Naive thymus-derived CD8-positive, alpha-beta T cell (primary cell): Measurements from ENCODE around the gene UBE2Z. TPM values are rescaled to one million over a fixed set of nuclear protein-coding genes. Genes with fewer than 3 reads are reported as not detected.
"Not testable (repeated sequence)": the region's sequence is repeated elsewhere in the genome, so short reads cannot be mapped to it uniquely, and the experiment has no call there.

ENCODE experiments used
- ATAC-seq, 2 donors: fragments of 150-1000 bp; cut with Tn5 transposase in 1 of 2; sonication (Bioruptor Pico), chemical (Tn5 transposase) in 1 of 2; 1 replicate in 1 of 2; 2 replicates in 1 of 2; pipeline ENCODE4 v1.10.0; 2021; ENCODE audit warnings: mild to moderate bottlenecking in 2 of 2, moderate library complexity in 2 of 2
- POLR2A ChIA-PET: fragments of 350-600 bp; sonication (Branson Sonifier 250); formaldehyde crosslinking; loops from one replicate; lab custom pipeline; 2021; ENCODE audit warnings: antibody characterized with exemption; lab: Charles Lee
- DNase-seq, 10 donors: peaks; one replicate each; pipeline versions ENCODE4 v3.0.0 to v3.0.0-alpha.2; 2020 to 2022
- H3K27ac Mint-ChIP-seq, 10 donors: one replicate each; pipeline ENCODE4 v1.8.0; 2020 to 2022; ENCODE audit warnings: mild to moderate bottlenecking in 10 of 10, mixed read lengths in 10 of 10, moderate library complexity in 4 of 10, inconsistent platforms in 1 of 10
- H3K27me3 Mint-ChIP-seq, 5 donors: one replicate each; pipeline ENCODE4 v1.8.0; 2021 to 2022; ENCODE audit warnings: mixed read lengths in 5 of 5
- H3K36me3 Mint-ChIP-seq, 3 donors: one replicate each; pipeline ENCODE4 v1.8.0; 2020 to 2022; ENCODE audit warnings: mixed read lengths in 3 of 3, mild to moderate bottlenecking in 2 of 3, inconsistent platforms in 1 of 3
- H3K4me1 Mint-ChIP-seq, 4 donors: one replicate each; pipeline ENCODE4 v1.8.0; 2021 to 2022; ENCODE audit warnings: mixed read lengths in 4 of 4
- H3K4me3 Mint-ChIP-seq, 10 donors: one replicate each; pipeline ENCODE4 v1.8.0; 2020 to 2022; ENCODE audit warnings: mild to moderate bottlenecking in 10 of 10, mixed read lengths in 10 of 10, moderate library complexity in 6 of 10, inconsistent platforms in 1 of 10
- H3K9me3 Mint-ChIP-seq, 9 donors: one replicate each; pipeline ENCODE4 v1.8.0; 2020 to 2022; ENCODE audit warnings: mixed read lengths in 9 of 9, mild to moderate bottlenecking in 3 of 9, inconsistent platforms in 1 of 9, moderate library complexity in 1 of 9
- polyA plus RNA-seq, 3 donors: library from polyadenylated mRNA; unstranded; fragments of 300-500 nt; fragmentation: Illumina TruSeq; gene quantifications; one replicate each; pipeline ENCODE4 v1.2.3, GENCODE V29; 2021
- total RNA-seq, 8 experiments: library from RNA in 2 of 8; stranded (reverse) in 2 of 8; gene quantifications; one replicate each; pipeline ENCODE4 v1.2.3 and lab custom pipeline; 2021 to 2026

The UBE2Z gene
- total and polyA plus RNA-seq, 5 experiments from 2014 or later, result 58.4 to 109 (median 76.0) TPM

- no peak for ATAC-seq
- peaks cover 9 to 95% (median 11%) of the 10 kb centered on the region in 3 donors for H3K36me3 Mint-ChIP-seq
- peak overlapping the region in 3 of 10 donors; percentile 21 to 83 (median 39) for H3K27ac Mint-ChIP-seq
- H3K4me3 Mint-ChIP-seq, result no peak overlapping the region
- POLR2A ChIA-PET, result interaction anchor here (0.6 kb wide), 1 partner anchor 9 kb away, joined by 4 read pairs; no protein-coding TSS in a partner anchor
- no peaks in the 10 kb centered on the region for H3K27me3 Mint-ChIP-seq
- no peaks in the 10 kb centered on the region for H3K9me3 Mint-ChIP-seq
- no peak for DNase-seq
- H3K4me1 Mint-ChIP-seq, result peaks cover 1 to 14% (median 5%) of the 10 kb centered on the region in 4 donors
Observed at GRCh38 chr17:48929812-48930165, 21.6 kb downstream of the UBE2Z start.

GRCh38 chr17:48930435-48930873 is 22.2 kb downstream of the UBE2Z start:
- peak overlapping the region in 1 of 10 donors; percentile 67 for H3K27ac Mint-ChIP-seq
- ATAC-seq, result no peak
- peaks cover 7 to 95% (median 11%) of the 10 kb centered on the region in 3 donors for H3K36me3 Mint-ChIP-seq
- no peaks in the 10 kb centered on the region for H3K9me3 Mint-ChIP-seq
- POLR2A ChIA-PET, result interaction anchor here (0.8 kb wide), 1 partner anchor 14 kb away, joined by 3 read pairs; the partner anchor contains the start of gene SNF8
- peaks cover 1 to 14% (median 5%) of the 10 kb centered on the region in 4 donors for H3K4me1 Mint-ChIP-seq
- no peak for DNase-seq
- no peak overlapping the region for H3K4me3 Mint-ChIP-seq
- H3K27me3 Mint-ChIP-seq, result no peaks in the 10 kb centered on the region

DNA sequence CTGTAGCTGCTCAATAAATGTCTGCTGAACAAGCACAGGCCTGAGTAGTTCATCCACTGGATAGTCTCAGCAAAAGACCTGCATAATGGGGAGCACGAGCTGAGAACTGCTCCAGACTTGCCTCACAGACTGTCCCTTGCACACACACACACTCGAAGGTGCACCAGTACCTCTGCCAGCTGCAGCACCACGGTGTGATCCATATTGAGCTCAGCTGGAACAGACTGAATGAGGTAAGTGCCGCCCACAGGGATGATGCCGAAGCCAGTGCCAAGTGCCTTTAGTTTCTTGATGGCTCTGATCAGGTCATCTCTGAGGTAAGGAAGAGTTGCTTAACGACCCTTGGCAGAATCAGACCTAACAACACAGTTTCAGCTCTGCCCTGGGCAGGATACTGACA is 24.8 kb downstream of the UBE2Z start:
- peaks cover 1 to 7% (median 4%) of the 10 kb centered on the region in 4 donors for H3K4me1 Mint-ChIP-seq
- peaks cover 0 to 89% (median 19%) of the 10 kb centered on the region in 3 donors for H3K36me3 Mint-ChIP-seq
- peak overlapping the region in 2 of 10 donors; percentile 3 to 24 for H3K27ac Mint-ChIP-seq
- no peaks in the 10 kb centered on the region for H3K9me3 Mint-ChIP-seq
- H3K27me3 Mint-ChIP-seq, result no peaks in the 10 kb centered on the region
- DNase-seq (no peak), ATAC-seq (no peak)
- no peak overlapping the region for H3K4me3 Mint-ChIP-seq
- POLR2A ChIA-PET, result interaction anchor here (0.5 kb wide), 1 partner anchor 913 kb away, joined by 5 read pairs; no protein-coding TSS in a partner anchor

DNA sequence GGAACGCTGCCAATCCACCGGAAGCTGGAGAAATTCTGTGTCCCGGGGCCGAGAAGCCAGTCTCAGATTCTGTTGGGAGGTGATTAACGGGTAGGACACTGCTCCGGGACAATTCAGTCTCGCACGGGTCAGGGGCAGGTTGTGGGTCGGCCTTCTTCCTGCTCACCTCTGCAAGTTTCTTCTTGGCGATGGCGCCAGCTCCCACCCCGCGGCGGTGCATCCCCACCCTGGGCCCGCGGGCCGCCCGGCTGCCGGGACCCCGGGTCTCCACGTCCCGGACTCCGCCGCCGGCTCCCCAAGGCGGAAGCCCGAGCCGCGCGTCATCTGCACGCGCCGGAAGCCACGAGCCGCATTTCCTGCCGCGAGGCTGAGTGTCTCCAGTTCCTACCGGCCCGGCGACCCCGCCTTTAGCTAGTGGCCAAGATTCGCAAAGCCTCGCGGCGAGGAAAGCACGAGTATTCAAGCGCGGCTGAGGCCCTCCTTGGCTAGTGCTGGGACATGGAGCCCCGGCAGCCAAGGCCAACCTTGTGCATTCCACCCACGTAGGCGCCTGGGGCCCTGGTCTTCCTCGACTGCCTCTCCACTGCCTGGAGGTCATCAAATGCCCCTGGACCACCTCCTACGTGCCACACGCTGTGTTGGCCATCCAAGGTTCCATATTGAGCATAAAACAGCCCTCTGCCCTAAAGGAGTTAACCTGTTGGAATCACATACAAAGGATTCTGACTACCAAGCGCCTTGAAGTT is 36.5 kb downstream of the UBE2Z start, which contains the start of gene SNF8:
Gene SNF8, minus strand, starts transcription at position 328 of the 746 bp plus-strand sequence. Its CDS starts 108 bp downstream, at position 220.
- ATAC-seq (peak; percentile 94 to 95), DNase-seq (peak; percentile 83 to 94 (median 91))
- Mint-ChIP-seq H3K36me3 (peaks cover 0 to 22% (median 9%) of the 10 kb centered on the region in 3 donors), H3K4me3 (peak within 1 kb of the TSS; percentile 92 to 99 (median 96)), H3K4me1 (peaks cover 0 to 30% (median 21%) of the 10 kb centered on the region in 4 donors), H3K9me3 (no peaks in the 10 kb centered on the region), H3K27me3 (peaks cover 0 to 3% (median 0%) of the 10 kb centered on the region in 5 donors), H3K27ac (peak within 1 kb of the TSS; percentile 93 to 98 (median 96))
- POLR2A ChIA-PET, result interaction anchor here (0.6 to 1.9 kb wide), 10 partner anchors 13 to 247 kb away, joined by 3 to 21 read pairs (median 3); partner anchors contain the start of genes ATP5MC1 and UBE2Z

DNA sequence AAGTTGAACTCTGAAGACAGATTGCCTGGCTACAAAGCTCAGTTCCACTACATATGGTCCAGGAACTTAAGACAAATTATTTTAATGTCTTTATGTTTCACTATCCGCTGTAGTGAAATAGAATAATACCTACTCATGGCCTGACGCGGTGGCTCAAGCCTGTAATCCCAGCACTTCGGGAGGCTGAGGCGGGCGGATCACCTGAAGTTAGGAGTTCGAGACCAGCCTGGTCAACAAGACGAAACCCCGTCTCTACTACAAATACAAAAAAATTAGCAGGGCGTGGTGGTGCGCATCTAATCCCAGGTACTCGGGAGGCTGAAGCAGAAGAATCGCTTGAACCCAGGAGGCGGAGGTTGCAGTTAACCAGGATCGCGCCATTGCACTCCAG is 37.0 kb downstream of the UBE2Z start:
- H3K27me3 Mint-ChIP-seq, DNase-seq, H3K9me3 Mint-ChIP-seq, ATAC-seq: not testable (repeated sequence)
- POLR2A ChIA-PET, result interaction anchor here (0.6 to 1.9 kb wide), 6 partner anchors 15 to 247 kb away, joined by 3 to 21 read pairs (median 4); partner anchors contain the start of genes ATP5MC1 and UBE2Z
- H3K4me3 Mint-ChIP-seq, result peak overlapping the region; percentile 92 to 99 (median 96)
- H3K4me1 Mint-ChIP-seq, result peaks cover 0 to 30% (median 21%) of the 10 kb centered on the region in 4 donors
- H3K27ac Mint-ChIP-seq, result peak overlapping the region; percentile 92 to 98 (median 96)
- peaks cover 0 to 16% (median 6%) of the 10 kb centered on the region in 3 donors for H3K36me3 Mint-ChIP-seq

GRCh38 chr17:48951572-48951971 is 43.4 kb downstream of the UBE2Z start:
- no peaks in the 10 kb centered on the region for H3K9me3 Mint-ChIP-seq
- no peak for DNase-seq
- POLR2A ChIA-PET, result no interaction called here
- H3K27me3 Mint-ChIP-seq, result peaks cover 5 to 26% (median 11%) of the 10 kb centered on the region in 5 donors
- no peak overlapping the region for H3K4me3 Mint-ChIP-seq
- peaks cover 0 to 5% (median under 1%) of the 10 kb centered on the region in 4 donors for H3K4me1 Mint-ChIP-seq
- no peak for ATAC-seq
- H3K27ac Mint-ChIP-seq, result no peak overlapping the region
- H3K36me3 Mint-ChIP-seq, result no peaks in the 10 kb centered on the region

DNA sequence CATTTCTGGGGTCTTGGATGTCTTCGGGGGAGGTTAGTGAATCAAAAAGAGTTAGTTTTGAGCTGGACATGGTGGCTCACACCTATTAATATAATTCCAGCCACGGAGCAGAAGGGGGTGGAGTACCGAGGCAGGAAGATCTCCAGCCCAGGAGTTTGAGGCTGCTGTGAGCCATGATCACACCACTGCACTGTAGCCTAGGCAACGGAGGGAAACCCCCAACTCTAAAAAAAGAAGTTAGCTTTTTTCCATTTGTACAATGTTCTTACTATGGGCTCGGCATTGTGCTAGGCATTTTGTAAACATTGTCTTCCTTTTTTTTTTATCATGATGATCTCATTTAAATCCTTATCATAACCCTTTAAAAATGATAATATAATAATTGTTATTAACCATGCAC is 44.7 kb downstream of the UBE2Z start:
- POLR2A ChIA-PET, result no interaction called here
- Mint-ChIP-seq H3K36me3 (no peaks in the 10 kb centered on the region), H3K27ac (peak overlapping the region in 1 of 10 donors; percentile 60), H3K9me3 (no peaks in the 10 kb centered on the region), H3K4me1 (peaks cover 0 to 9% (median 1%) of the 10 kb centered on the region in 4 donors), H3K4me3 (peak overlapping the region in 1 of 10 donors; percentile 26), H3K27me3 (peaks cover 9 to 29% (median 12%) of the 10 kb centered on the region in 5 donors)
- DNase-seq (no peak), ATAC-seq (peak in 1 of 2 donors; percentile 53)

GRCh38 chr17:48954300-48954755 is 46.1 kb downstream of the UBE2Z start:
- peaks cover 0 to 9% (median 2%) of the 10 kb centered on the region in 4 donors for H3K4me1 Mint-ChIP-seq
- H3K4me3 Mint-ChIP-seq, result no peak overlapping the region
- DNase-seq (no peak), ATAC-seq (no peak)
- no peaks in the 10 kb centered on the region for H3K36me3 Mint-ChIP-seq
- POLR2A ChIA-PET, result no interaction called here
- peak overlapping the region in 1 of 10 donors; percentile 30 for H3K27ac Mint-ChIP-seq
- H3K9me3 Mint-ChIP-seq, result no peaks in the 10 kb centered on the region
- peaks cover 16 to 37% (median 18%) of the 10 kb centered on the region in 5 donors for H3K27me3 Mint-ChIP-seq

DNA sequence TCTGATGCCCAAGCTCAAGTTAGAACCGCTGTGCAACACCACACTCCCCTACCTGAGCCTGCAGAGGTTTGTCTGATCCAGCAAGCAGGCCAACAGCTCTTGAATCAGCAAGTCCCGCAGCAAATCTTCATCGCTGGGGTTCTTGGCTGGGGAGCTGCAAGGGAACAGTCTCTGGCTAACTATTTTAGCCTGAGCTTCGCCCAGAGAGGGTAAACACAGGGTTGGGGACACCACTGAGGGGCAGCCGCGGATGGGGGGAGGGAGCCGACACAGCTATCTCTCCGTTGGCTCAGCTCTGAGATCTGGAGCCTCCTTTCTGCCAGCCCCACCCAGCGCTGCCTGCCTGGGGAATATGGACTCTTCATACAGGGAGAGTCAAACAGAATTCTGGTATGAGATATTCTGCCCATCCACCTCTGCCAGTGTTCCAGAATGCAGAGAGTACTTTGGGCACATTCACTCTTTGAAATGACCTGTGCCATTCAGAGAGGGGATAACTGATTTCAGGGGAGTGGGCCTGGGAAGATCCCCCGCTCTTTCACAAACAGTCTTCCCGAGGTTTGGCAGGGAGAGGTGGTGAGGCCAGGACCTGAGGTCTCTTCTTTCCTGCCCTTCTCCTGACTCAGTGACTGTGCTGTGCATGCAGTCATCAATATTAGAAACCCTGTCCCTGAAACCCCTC is 52.8 kb downstream of the UBE2Z start:
- POLR2A ChIA-PET, result interaction anchor here (0.6 kb wide), 1 partner anchor 15 kb away, joined by 5 read pairs; no protein-coding TSS in a partner anchor
- Mint-ChIP-seq H3K4me1 (peaks cover 0 to 5% (median 2%) of the 10 kb centered on the region in 4 donors), H3K27me3 (peaks cover 20 to 63% (median 45%) of the 10 kb centered on the region in 5 donors), H3K4me3 (no peak overlapping the region), H3K9me3 (no peaks in the 10 kb centered on the region), H3K27ac (no peak overlapping the region), H3K36me3 (no peaks in the 10 kb centered on the region)
- ATAC-seq (no peak), DNase-seq (no peak)

GRCh38 chr17:48961516-48962233 is 53.5 kb downstream of the UBE2Z start:
- POLR2A ChIA-PET, result no interaction called here
- ATAC-seq, result no peak
- H3K4me3 Mint-ChIP-seq, result no peak overlapping the region

GRCh38 chr17:48970224-48970623 is 62.0 kb downstream of the UBE2Z start:
- POLR2A ChIA-PET, result no interaction called here

More at GRCh38 chr17:48961516-48962233, 53.5 kb downstream of the UBE2Z start:
- H3K36me3 Mint-ChIP-seq, result no peaks in the 10 kb centered on the region
- DNase-seq, result no peak
- H3K27me3 Mint-ChIP-seq, result peaks cover 20 to 61% (median 42%) of the 10 kb centered on the region in 5 donors
- H3K9me3 Mint-ChIP-seq, result no peaks in the 10 kb centered on the region
- H3K4me1 Mint-ChIP-seq, result peaks cover 0 to 3% (median 1%) of the 10 kb centered on the region in 4 donors
- no peak overlapping the region for H3K27ac Mint-ChIP-seq

More at GRCh38 chr17:48970224-48970623, 62.0 kb downstream of the UBE2Z start:
- Mint-ChIP-seq H3K4me3 (no peak overlapping the region), H3K36me3 (no peaks in the 10 kb centered on the region), H3K27me3 (peaks cover 11 to 81% (median 40%) of the 10 kb centered on the region in 5 donors), H3K4me1 (no peaks in the 10 kb centered on the region), H3K9me3 (no peaks in the 10 kb centered on the region), H3K27ac (no peak overlapping the region)
- DNase-seq (no peak), ATAC-seq (no peak)
